ENCODE results near the gene ZNF740.
"Not testable (repeated sequence)": the region's sequence is repeated elsewhere in the genome, so short reads cannot be mapped to it uniquely, and the experiment has no call there.

ZNF740 gene

DNA sequence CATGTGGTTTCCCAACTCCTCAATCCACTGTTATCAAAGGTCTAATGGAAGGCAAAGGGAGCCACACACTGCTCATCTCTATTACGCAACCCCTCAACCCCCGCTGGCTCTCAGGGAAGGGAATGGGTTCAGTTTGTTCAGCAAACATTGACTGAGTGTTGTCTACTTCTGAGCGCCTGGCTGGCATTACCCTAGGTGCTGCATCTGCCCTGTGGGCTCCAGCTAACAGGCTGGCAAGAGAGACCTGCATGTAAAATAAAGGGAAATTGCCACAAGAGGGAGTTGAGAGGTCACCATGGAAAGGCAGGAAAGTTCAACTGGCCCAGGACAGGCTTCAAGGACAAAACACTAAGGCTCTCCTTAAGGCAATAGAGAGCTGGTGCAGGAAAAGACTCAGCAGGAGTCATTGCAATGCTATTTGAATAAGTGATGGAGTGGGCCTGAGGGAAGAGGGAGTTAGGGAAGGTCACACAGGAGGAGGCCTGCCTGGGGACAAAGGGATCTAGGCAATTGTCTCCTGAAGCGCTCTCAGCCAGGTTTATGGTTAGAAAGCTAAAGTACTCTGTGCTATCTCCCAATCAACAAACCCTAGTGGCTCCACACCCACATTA lies 5.5 kb upstream of the ZNF740 start:
- no peak for DNase-seq

DNA sequence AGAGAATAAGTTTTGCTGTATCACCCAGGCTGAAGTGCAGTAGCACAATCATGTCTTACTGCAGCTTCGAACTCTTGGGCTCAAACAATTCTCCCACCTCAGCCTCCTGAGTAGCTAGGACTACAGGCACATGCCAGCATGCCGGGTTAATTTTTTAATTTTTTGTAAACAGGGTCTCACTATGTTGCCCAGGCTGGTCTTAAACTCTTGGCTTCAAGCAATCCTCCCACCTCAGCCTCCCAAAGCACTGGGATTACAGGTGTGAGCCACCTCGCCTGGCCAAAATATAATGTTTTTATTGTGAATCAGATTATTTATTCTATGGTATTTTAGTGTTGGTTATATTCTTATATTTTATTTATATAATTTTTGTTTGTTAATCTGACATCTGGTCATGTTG lies 3.8 kb upstream of the ZNF740 start:
- no peak for DNase-seq

DNA sequence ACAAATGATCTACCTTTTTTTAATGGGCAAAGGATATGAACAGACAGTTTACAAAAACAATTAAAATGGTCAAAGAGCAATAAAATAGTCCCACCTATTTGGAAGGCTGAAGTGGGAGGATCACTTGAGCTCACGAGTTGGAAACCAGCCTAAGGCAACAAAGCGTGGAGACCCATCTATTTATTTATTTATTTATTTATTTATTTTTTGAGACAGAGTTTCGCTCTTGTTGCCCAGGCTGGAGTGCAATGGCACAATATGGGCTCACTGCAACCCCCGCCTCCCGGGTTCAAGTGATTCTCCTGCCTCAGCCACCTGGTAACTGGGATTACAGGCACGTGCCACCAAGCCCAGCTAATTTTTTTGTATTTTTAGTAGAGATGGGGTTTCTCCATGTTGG lies 3.1 kb upstream of the ZNF740 start:
- not testable (repeated sequence) for DNase-seq

GRCh38 chr12:53178803-53179202 lies 1.7 kb upstream of the ZNF740 start:
- DNase-seq: not testable (repeated sequence)

DNA sequence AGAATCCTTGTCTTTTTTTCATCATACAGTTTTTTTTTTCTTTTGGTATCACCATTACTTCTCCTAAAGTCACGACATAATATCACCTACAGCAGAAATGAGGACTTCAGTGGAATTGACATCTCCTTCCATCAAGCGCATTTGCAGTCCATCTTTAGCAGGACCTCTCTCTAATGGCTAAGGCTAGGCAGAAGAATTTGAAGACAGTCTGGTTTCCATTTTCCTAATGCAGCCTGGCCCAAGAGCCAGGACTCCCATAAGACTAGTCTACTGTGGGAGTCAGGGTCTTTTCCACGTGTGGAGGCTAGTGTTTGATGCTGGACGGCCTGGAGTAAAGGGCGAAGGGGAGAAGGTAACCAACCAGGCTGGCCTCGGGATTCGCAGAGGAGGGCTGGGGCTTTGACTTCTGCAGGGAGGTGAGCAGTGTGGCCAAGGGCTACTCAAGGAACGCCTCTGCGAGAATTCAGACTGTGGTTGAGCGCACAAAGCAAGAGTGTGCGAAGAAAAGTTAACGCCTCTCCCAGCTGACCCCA lies 769 bp upstream of the ZNF740 start:
- no peak for DNase-seq

GRCh38 chr12:53180931-53181645 lies 566 bp downstream of the ZNF740 start:
- peak; percentile 60 for DNase-seq

- no peak for DNase-seq
Observed at GRCh38 chr12:53181935-53182334, 1.4 kb downstream of the ZNF740 start.

DNA sequence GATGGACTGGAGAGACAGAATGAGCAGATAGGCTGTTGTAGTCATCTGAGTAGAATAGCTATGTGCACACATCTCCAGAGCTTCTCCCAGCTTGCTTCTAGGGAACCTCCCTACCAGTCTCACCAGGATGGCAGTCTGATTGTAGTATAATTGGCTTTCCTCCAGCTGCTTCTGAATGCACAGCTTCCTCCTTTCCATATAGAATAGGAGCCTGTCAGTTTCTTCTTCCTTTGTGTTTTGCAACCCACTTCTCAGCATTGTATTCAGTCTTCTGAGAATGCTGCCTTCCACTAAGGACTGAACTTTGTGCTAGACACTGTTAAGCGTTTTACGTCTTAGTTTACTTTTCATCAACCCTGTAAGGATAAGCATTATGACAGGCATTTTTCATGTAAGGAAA lies 2.4 kb downstream of the ZNF740 start:
- no peak for DNase-seq

- DNase-seq: no peak
Observed at GRCh38 chr12:53184828-53185227, 4.3 kb downstream of the ZNF740 start.

- no peak for DNase-seq
Observed at GRCh38 chr12:53185582-53186153, 5.1 kb downstream of the ZNF740 start.

DNA sequence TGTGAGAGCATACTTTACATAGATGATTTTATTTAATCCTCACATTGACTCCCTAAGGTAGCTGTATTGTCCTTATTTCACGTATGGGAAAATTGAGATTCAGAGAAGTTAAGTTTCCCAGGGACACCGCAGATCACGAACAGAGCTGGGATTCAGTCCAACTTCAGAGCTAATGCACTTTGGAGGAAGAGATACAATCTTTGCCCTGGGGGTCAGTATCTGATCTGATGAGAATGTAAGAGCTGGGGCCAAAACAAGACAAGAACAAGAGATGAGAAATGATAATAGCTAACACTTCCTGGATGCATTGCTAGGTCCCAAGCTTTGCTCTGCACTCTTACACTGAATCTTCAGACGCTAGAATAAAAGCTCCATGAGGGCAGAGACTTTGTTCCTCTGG lies 6.2 kb downstream of the ZNF740 start:
- no peak for DNase-seq

- no peak for DNase-seq
Observed at GRCh38 chr12:53187145-53187899, 6.8 kb downstream of the ZNF740 start.

- peak; percentile 22 for DNase-seq
Observed at GRCh38 chr12:53190108-53190729, 9.7 kb downstream of the ZNF740 start.

DNA sequence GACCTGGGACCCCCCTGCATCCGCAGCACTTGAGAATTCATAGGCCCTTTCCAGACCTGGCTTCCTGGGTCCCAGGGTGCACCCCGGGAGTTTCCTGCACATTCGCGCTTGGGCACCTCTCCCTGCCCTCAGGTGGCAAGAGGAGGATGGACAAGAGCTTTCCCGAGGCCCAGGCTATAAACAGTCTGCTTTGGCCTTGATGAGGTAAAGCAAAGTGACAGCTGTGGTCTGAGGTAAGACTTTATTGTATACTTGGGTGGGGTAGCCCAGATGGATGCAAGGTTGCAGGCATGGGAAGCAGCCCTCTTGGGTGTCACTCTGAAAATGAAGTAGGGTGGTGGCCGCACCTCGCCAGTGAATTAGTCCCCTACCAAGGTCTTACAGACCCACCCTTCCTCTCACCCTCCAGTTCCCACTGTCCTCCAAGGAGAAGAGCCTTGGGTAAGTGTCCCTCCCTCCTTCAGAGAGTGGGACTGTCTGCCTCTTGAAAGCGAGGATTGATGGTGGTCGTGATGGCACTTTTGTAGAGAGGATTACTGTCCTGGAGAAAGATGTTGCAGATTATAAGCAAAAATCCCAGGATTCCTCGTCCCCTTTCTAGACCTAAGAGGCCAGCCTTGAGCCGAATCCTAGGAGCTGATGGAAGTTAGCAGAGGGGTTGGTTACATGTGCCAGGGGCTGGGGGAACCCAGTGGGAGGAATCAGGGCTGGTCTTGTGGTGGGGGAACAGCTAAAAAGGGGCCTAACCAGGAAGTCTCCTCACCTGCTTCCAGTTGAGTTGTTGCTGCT lies 10.8 kb downstream of the ZNF740 start:
- DNase-seq: no peak

DNA sequence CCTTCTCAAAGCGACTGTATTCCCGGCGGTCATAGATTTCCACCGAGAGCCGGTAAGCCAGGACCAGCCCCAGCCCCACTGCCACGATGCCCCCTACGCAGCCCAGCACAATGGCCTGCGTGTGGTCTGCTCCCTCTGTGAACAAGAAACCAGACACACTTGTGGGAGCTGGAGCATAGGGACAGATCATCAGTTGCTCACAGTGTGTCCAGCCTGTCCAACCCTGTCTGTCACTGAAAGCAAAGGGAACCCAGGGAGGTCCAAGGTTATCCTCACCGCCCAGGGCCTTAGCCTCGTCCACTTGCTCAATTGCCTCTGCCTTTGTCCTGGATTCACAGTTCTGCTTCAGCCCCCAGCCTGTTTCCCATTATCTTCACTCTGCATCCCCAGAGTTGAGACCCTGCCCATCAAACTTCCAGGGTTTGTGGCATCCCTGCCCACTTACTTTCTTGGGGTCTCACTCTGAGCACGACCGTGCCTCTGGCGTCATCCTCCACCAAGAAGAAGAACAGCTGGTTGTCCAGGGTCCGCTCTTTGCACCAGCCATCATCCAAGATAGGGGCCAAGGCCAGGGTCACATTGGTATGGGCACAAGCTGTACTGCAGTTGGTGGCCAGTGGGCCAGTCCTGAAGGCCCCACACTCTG lies 11.5 kb downstream of the ZNF740 start:
- no peak for DNase-seq

GRCh38 chr12:53192531-53193021 lies 12.1 kb downstream of the ZNF740 start:
- no peak for DNase-seq

DNA sequence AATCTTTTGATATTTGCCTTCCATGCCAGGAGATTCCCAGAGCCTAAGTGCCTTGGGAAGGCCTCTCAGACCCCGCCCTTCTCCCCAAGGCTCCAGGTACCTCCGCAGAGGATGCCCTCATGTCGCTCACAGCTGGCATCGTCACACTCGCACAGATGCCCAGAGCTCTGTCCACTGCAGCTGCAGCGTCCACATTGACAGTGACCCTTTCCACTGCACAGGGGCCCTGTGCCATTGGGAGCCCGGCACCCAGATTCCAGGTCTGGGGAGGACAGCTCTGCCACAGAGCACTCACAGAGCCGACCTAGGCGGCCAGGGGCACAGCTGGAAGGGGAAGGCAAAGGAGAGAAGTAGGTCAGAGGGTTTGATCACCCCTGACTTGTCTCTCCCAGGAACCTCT lies 12.5 kb downstream of the ZNF740 start:
- DNase-seq: no peak

DNA sequence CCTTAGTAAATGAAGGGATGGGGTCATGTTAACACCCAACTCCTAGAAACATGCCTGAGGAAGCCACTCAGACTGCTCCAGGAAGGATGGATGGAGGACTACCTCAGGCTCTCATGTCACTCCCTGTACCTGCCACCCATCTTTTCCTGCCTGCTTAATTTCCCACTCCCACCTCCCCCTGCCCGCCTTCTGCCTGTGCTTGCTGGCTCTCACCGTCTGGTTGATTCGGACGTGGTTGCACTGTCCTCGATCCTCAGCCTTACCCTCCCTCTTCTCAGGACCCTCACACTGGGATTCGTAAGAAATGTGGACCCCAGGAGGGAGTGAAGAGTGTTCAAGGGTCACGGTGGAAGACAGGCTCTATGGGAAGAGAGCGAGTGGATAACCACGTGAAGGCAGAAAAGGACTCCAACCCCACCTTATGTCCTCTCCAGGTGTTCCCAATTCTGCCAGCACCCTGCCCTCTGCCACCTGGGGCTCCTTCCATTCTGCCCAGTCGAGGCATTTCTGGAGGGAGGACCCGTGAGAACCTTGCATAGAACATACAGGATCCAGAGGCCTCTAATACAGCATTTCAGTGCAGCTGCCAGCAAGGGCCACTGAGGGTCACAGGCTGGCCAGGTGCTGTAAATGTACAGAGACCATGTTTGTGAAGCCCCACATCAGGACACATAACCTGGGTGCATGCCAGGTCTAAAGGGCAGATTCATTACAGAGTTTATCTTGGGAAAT lies 13.6 kb downstream of the ZNF740 start:
- DNase-seq: no peak

DNA sequence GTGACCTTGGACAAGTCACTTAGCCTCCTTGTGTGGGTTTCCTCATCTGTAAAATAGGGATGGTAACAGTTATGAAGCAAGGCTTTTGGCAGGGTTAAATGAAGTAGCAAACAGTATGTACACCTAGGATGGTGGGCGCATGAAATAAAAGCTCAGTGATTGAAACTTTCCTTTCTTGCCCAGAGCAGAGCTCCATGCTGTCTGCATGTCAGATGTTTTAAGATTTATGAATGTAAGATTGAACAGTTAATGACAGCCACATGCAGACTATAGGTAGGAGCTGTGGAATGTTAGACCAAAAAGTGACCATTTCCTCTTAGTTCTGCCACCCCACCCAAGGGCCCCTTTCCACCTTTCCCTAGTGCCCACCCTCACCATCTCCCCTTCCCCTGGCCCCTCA lies 14.5 kb downstream of the ZNF740 start:
- DNase-seq: no peak

DNA sequence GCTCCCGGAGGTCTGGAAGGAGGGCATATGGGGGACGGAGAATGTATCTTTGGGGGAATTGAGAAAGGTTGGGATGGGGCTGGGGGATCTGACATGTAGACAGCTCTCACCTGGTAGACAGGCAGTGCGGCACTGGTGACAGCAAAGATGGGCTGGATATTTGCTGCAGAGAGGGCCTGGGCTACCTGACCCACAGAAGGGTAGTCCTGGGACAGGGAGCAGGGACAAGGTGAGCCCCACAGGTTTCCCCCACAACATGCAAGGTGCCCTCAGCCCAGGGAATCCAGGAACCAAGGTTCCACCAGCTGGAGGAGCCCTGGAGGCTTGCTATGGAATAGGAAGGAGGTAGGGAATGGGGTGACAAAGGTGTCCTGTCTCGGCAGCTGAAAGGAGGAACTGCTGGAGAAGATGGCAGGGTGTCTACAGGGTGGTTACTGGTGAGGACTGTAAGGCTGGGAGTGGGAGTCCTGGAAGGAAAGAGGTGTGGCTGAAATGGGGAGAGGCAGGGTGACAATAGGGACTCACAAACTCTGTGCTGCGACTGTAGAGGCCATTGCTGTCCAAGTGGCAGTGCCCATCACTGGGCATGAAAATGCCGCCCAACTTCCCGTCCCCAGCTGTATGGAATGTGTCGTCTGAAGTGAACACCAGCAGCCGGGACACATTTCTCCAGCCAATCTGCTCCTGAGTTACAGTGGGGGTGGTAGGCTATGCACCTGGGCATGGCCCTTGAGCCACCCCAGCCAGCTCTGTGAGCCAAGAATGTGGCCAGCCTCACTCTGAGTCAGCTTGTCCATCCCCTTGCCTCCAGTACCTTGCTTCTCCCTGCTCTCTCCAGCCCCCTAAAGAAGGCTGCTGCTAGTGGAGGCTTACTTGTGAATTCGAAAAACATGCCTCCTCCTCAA lies 15.2 kb downstream of the ZNF740 start:
- no peak for DNase-seq
